Endothelial cell of umbilical vein (primary cell): ENCODE data around the gene MGAT4A. TPM values are rescaled to one million over a fixed set of nuclear protein-coding genes. Genes with fewer than 3 reads are reported as not detected.

ENCODE experiments used
- BruUV-seq: library from RNA; stranded (reverse); fragments of 400-500 nt; replicated peaks from 2 replicates; lab custom pipeline; 2021; lab: Mats Ljungman, UMichigan
- CTCF ChIA-PET: fragments of 300-600, 350-600 bp; sonication (Branson Sonifier 250); formaldehyde crosslinking; loops from one replicate; lab custom pipeline; 2021; ENCODE audit warnings: antibody characterized with exemption, inconsistent platforms; lab: Charles Lee
- POLR2A ChIA-PET: fragments of 300-600, 350-600 bp; sonication (Branson Sonifier 250); formaldehyde crosslinking; loops from one replicate; lab custom pipeline; 2021; ENCODE audit warnings: antibody characterized with exemption, inconsistent platforms; lab: Charles Lee
- DNase-seq: peaks from one replicate; pipeline ENCODE4 v3.0.0-alpha.2; 2011; ENCODE audit warnings: low read depth, low spot score
- FAIRE-seq: peaks from 2 replicates; lab custom pipeline; 2011; peaks lifted over from hg19 to GRCh38; lab: Jason Lieb, UNC
- H2AFZ ChIP-seq: 2 replicates; pipeline ENCODE4 v1.6.0; 2012; ENCODE audit warnings: low read depth, low read length, control low read depth, inconsistent platforms
- H3K27ac ChIP-seq: 2 replicates; pipeline ENCODE4 v1.5.1; 2011; ENCODE audit warnings: low read depth, mild to moderate bottlenecking, control low read depth, low read length, moderate library complexity; ENCODE audit not compliant: insufficient read depth
- H3K27me3 ChIP-seq, 2 experiments: 2 replicates each; pipeline versions ENCODE4 v1.6.0 to v1.6.1; 2011; ENCODE audit warnings: low read length in 2 of 2, mixed read lengths in 1 of 2; ENCODE audit not compliant: control insufficient read depth in 2 of 2, insufficient read depth in 2 of 2
- H3K36me3 ChIP-seq, 2 experiments: 2 replicates in 1 of 2; 3 replicates in 1 of 2; pipeline ENCODE4 v1.5.1; 2011; ENCODE audit warnings: low read length in 2 of 2, mild to moderate bottlenecking in 1 of 2, moderate library complexity in 1 of 2; ENCODE audit not compliant: control insufficient read depth in 2 of 2, insufficient read depth in 2 of 2; ENCODE audit errors: extremely low read depth in 1 of 2
- H3K4me1 ChIP-seq: 3 replicates; pipeline ENCODE4 v1.5.1; 2011; ENCODE audit warnings: mild to moderate bottlenecking, low read length; ENCODE audit not compliant: control insufficient read depth, insufficient read depth; ENCODE audit errors: extremely low read depth
- H3K4me2 ChIP-seq: 2 replicates; pipeline ENCODE4 v1.6.1; 2011; ENCODE audit warnings: low read length, control low read depth, mixed read lengths; ENCODE audit not compliant: insufficient read depth
- H3K4me3 ChIP-seq, 3 experiments: fragments of 200-600 bp in 1 of 3; sonication (generic), shearing (Covaris generic) in 1 of 3; replicated peaks in 1 of 3; 2 replicates each; pipeline ENCODE4 v1.5.1; 2011 to 2016; ENCODE audit warnings: control low read depth in 3 of 3, low read length in 3 of 3, mild to moderate bottlenecking in 2 of 3, inconsistent platforms in 1 of 3, low read depth in 1 of 3, moderate library complexity in 1 of 3; ENCODE audit not compliant: insufficient read depth in 1 of 3
- H3K79me2 ChIP-seq: 2 replicates; pipeline ENCODE4 v1.6.0; 2012; ENCODE audit warnings: low read length, inconsistent platforms; ENCODE audit not compliant: control insufficient read depth, insufficient read depth
- H3K9ac ChIP-seq: replicated peaks from 2 replicates; pipeline ENCODE3; 2011; ENCODE audit warnings: low read length, control low read depth; ENCODE audit not compliant: insufficient read depth; ENCODE audit errors: extremely low read depth
- H3K9me1 ChIP-seq: replicated peaks from 3 replicates; pipeline ENCODE4 v1.6.0; 2011; ENCODE audit warnings: mild to moderate bottlenecking, low read length; ENCODE audit not compliant: control insufficient read depth, insufficient read depth; ENCODE audit errors: extremely low read depth
- H3K9me3 ChIP-seq: replicated peaks from 2 replicates; pipeline ENCODE4 v1.5.1; 2012; ENCODE audit warnings: low read length, inconsistent platforms; ENCODE audit not compliant: control insufficient read depth, insufficient read depth
- H4K20me1 ChIP-seq: replicated peaks from 2 replicates; pipeline ENCODE3; 2011; ENCODE audit warnings: mild to moderate bottlenecking, low read length; ENCODE audit not compliant: control insufficient read depth, insufficient read depth; ENCODE audit errors: extremely low read depth
- EZH2 ChIP-seq: IDR thresholded peaks from 2 replicates; pipeline ENCODE4 v1.6.1; 2012; ENCODE audit warnings: borderline replicate concordance, low read depth, mild to moderate bottlenecking, moderate library complexity, low read length, inconsistent platforms; ENCODE audit not compliant: severe bottlenecking
- GATA2 ChIP-seq: IDR thresholded peaks from 2 replicates; pipeline ENCODE4 v1.7.0; 2011; ENCODE audit warnings: low read depth, mild to moderate bottlenecking, moderate library complexity, mixed read lengths, low read length; ENCODE audit not compliant: insufficient read length, insufficient read depth
- JUN ChIP-seq: IDR thresholded peaks from 2 replicates; pipeline ENCODE4 v1.6.1; 2011; ENCODE audit warnings: borderline replicate concordance, low read depth; ENCODE audit not compliant: insufficient read length, insufficient read depth
- MYC ChIP-seq: IDR thresholded peaks from one replicate; pipeline ENCODE4 v1.6.1; 2011; ENCODE audit warnings: mild to moderate bottlenecking, low read depth, low read length
- POLR2A ChIP-seq: IDR thresholded peaks from 2 replicates; pipeline ENCODE4 v1.6.1; 2012; ENCODE audit warnings: low read depth, mild to moderate bottlenecking, control low read depth, low read length
- POLR2AphosphoS5 ChIP-seq: IDR thresholded peaks from 2 replicates; pipeline ENCODE4 v1.6.1; 2012; ENCODE audit warnings: low read depth, mild to moderate bottlenecking, control low read depth, low read length, moderate library complexity; ENCODE audit not compliant: insufficient read depth
- dilution Hi-C: fragments of 300-500 bp; cut with MboI; formaldehyde crosslinking; loops from one replicate; pipeline ENCODE4 v1.15.0; 2019; ENCODE audit warnings: low sequenced_read_pairs; ENCODE audit not compliant: extremely low pct_ligation_motif_present
- intact Hi-C: fragments of 100-400 bp; cut with micrococcal nuclease; formaldehyde crosslinking; loops from one replicate; pipeline ENCODE4 v1.10.0; 2022
- polyA plus RNA-seq, 4 experiments: library from polyadenylated mRNA; depleted of rRNA in 3 of 4; stranded (reverse) in 3 of 4; unstranded in 1 of 4; fragments of >200 nt; gene quantifications; 2 replicates each; pipeline versions ENCODE4 v1.2.1 to v1.2.3, GENCODE V29; 2011 to 2012; ENCODE audit warnings: missing spikeins in 1 of 4
- total RNA-seq: library from RNA; stranded (reverse); gene quantifications from 2 replicates; pipeline ENCODE4 v1.2.3, GENCODE V29; 2021
- TF ChIP-seq, protein P1 (sequence below), 2 donors: IDR thresholded peaks; 1 replicate in 1 of 2; 2 replicates in 1 of 2; pipeline ENCODE4 v1.5.1; 2011; ENCODE audit warnings: low read length in 2 of 2, mild to moderate bottlenecking in 2 of 2, moderate library complexity in 2 of 2, control low read depth in 1 of 2, inconsistent platforms in 1 of 2, low read depth in 1 of 2; ENCODE audit not compliant: insufficient read depth in 1 of 2; ENCODE audit errors: extremely low read depth in 1 of 2

Gene MGAT4A
- total and polyA plus RNA-seq, 2 donors (not counting 3 experiments of a cell fraction or from before 2014, with no cell fraction given), result 9.2 to 42.2 TPM

DNA sequence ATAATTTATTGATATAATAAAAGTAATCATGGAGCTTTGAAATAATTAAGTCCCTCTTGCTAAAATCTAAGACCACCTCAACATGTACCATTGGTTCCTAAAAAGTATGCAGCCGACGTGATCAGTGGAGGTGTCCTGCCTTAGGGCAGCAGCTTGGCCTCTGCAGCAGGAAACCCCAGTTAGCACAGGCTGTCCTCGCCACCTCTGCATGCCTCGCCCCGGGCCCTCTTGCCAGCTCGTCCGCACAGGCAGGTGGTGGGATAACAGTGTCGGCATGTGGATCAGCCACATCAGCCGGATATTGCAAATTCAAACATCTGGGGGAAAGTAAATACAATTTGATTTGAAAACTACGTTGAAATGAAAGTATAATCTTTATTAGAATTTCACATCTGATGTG lies 145.5 kb downstream of the MGAT4A start:
- TF ChIP-seq, protein P1, sequence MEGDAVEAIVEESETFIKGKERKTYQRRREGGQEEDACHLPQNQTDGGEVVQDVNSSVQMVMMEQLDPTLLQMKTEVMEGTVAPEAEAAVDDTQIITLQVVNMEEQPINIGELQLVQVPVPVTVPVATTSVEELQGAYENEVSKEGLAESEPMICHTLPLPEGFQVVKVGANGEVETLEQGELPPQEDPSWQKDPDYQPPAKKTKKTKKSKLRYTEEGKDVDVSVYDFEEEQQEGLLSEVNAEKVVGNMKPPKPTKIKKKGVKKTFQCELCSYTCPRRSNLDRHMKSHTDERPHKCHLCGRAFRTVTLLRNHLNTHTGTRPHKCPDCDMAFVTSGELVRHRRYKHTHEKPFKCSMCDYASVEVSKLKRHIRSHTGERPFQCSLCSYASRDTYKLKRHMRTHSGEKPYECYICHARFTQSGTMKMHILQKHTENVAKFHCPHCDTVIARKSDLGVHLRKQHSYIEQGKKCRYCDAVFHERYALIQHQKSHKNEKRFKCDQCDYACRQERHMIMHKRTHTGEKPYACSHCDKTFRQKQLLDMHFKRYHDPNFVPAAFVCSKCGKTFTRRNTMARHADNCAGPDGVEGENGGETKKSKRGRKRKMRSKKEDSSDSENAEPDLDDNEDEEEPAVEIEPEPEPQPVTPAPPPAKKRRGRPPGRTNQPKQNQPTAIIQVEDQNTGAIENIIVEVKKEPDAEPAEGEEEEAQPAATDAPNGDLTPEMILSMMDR (IDR thresholded peaks at IDR 0.05; ENCODE audit: extremely low read depth in 1 of 2, insufficient read depth in 1 of 2, low read depth in 1 of 2, low read length in 2 of 2), result no peak
- TF ChIP-seq EZH2, result no peak
- TF ChIP-seq POLR2AphosphoS5, result no peak
- TF ChIP-seq JUN, result no peak
- TF ChIP-seq POLR2A, result no peak
- TF ChIP-seq MYC, result no peak
- no peak for TF ChIP-seq GATA2
- no peak for FAIRE-seq
- intact Hi-C loops, result no loop called here
- Histone ChIP-seq H3K4me1 (no peaks in the 10 kb centered on the region), H4K20me1 (no peaks in the 10 kb centered on the region), H3K4me3 (no peak overlapping the region), H3K9me1 (no peaks in the 10 kb centered on the region), H3K27me3 (no peaks in the 10 kb centered on the region), H3K27ac (no peak overlapping the region), H3K9ac (no peak overlapping the region), H3K36me3 (peaks cover 0 to 10% of the 10 kb centered on the region in 2 experiments), H2AFZ (no peak overlapping the region), H3K79me2 (no peaks in the 10 kb centered on the region), H3K9me3 (no peaks in the 10 kb centered on the region), H3K4me2 (no peak overlapping the region)
- no peak for DNase-seq
- ChIA-PET CTCF (interaction anchor here (1.3 to 2.4 kb wide), 4 partner anchors 13 to 172 kb away, joined by 3 to 8 read pairs (median 6); no protein-coding TSS in a partner anchor), POLR2A (no interaction called here)
- BruUV-seq, result no TSS peak
- dilution Hi-C loops, result no loop called here
